OCI-LY7 (cell line): Measurements from ENCODE around the gene DCLRE1B.

Experiments
- EZH2phosphoT487 ChIP-seq: fragments of 200-600 bp; sonication (generic); IDR thresholded peaks from 2 replicates; pipeline ENCODE4 v1.6.1; 2018; ENCODE audit warnings: low read depth, borderline replicate concordance, mild to moderate bottlenecking, mixed run types, antibody characterized with exemption, low read length, moderate library complexity, mixed read lengths
- TF ChIP-seq, protein P1 (sequence below): fragments of 200-600 bp; sonication (generic); conservative IDR thresholded peaks from 2 replicates; pipeline ENCODE4 v1.5.1; 2014; ENCODE audit warnings: mild to moderate bottlenecking, antibody characterized with exemption, low read length, moderate library complexity, mixed read lengths

DNA sequence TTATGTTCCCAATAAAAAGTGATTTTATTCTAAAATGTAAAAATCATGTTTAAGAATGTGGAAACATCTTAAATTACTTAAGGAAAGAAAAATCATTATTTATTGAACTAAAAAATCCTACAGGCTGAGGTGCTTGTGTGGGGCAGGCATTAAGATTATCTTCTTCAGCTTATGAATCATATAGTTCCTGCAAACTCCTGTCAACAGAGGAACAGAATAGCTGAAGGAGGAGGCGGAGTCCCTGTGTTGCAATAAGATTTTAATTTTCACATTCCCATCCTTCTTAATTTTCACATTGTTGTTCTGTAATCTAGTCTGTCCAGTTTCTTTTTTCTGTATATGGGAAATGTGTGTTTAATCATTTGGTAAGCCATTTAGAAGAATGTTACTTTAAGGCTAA, 53.6 kb downstream of the DCLRE1B start:
- TF ChIP-seq, protein P1, sequence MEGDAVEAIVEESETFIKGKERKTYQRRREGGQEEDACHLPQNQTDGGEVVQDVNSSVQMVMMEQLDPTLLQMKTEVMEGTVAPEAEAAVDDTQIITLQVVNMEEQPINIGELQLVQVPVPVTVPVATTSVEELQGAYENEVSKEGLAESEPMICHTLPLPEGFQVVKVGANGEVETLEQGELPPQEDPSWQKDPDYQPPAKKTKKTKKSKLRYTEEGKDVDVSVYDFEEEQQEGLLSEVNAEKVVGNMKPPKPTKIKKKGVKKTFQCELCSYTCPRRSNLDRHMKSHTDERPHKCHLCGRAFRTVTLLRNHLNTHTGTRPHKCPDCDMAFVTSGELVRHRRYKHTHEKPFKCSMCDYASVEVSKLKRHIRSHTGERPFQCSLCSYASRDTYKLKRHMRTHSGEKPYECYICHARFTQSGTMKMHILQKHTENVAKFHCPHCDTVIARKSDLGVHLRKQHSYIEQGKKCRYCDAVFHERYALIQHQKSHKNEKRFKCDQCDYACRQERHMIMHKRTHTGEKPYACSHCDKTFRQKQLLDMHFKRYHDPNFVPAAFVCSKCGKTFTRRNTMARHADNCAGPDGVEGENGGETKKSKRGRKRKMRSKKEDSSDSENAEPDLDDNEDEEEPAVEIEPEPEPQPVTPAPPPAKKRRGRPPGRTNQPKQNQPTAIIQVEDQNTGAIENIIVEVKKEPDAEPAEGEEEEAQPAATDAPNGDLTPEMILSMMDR, result no peak
- TF ChIP-seq EZH2phosphoT487, result no peak
